ENCODE results near the gene HSF2. TPM values are rescaled to one million over a fixed set of nuclear protein-coding genes. Genes with fewer than 3 reads are reported as not detected.

Gene HSF2
- total RNA-seq, 4 donors from 2014 or later = 26.8 to 29.9 (median 28.4) TPM

- H3K4me3 ChIP-seq = no peak overlapping the region
- intact Hi-C loops (cut with DNase I) = no loop called here
- TF ChIP-seq POLR2AphosphoS5 (IDR thresholded peaks at IDR 0.05) (no peak), EP300 (IDR thresholded peaks at IDR 0.05) (no peak), POLR2A (IDR thresholded peaks at IDR 0.05; ENCODE audit: low read depth) (no peak)
- TF ChIP-seq, protein P1, sequence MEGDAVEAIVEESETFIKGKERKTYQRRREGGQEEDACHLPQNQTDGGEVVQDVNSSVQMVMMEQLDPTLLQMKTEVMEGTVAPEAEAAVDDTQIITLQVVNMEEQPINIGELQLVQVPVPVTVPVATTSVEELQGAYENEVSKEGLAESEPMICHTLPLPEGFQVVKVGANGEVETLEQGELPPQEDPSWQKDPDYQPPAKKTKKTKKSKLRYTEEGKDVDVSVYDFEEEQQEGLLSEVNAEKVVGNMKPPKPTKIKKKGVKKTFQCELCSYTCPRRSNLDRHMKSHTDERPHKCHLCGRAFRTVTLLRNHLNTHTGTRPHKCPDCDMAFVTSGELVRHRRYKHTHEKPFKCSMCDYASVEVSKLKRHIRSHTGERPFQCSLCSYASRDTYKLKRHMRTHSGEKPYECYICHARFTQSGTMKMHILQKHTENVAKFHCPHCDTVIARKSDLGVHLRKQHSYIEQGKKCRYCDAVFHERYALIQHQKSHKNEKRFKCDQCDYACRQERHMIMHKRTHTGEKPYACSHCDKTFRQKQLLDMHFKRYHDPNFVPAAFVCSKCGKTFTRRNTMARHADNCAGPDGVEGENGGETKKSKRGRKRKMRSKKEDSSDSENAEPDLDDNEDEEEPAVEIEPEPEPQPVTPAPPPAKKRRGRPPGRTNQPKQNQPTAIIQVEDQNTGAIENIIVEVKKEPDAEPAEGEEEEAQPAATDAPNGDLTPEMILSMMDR (IDR thresholded peaks at IDR 0.05) = no peak
- H3K27ac ChIP-seq (replicated peaks in 1 of 4) = no peak overlapping the region
- no peaks in the 10 kb centered on the region for H3K9me3 ChIP-seq
- H3K4me1 ChIP-seq = no peaks in the 10 kb centered on the region
- 77% methylated on average over 7 of the region's 7 CpGs for whole genome bisulfite sequencing
- no peaks in the 10 kb centered on the region for H3K27me3 ChIP-seq
- H3K36me3 ChIP-seq = no peaks in the 10 kb centered on the region
- DNase-seq (ENCODE audit: extremely low spot score) = no peak
Measured at GRCh38 chr6:122482750-122483080, 83.3 kb downstream of the HSF2 start.

Small RNAs within 50 kb of the gene (small RNA-seq; reads per million reads assigned to genes)
- gene Z99129.1 = 0 reads per million in 3 donors

Other genes starting within 250 kb of the HSF2 start
- 100 to 1,000 TPM; 215 to 314 (median 276) TPM for gene SERINC1, start 72.2 kb downstream of the HSF2 start, total RNA-seq
- 1 to 10 TPM in 2 of 4 donors, not detected in 2; 1.2 to 2.2 TPM for gene PKIB, start 210.8 kb downstream of the HSF2 start, total RNA-seq

Measured in esophagus muscularis mucosa (tissue), 4 donors.